Calu3 (cell line): Measurements from ENCODE around the gene ARHGEF7. TPM values are rescaled to one million over a fixed set of nuclear protein-coding genes. Genes with fewer than 3 reads are reported as not detected.

ENCODE experiments used
- BruUV-seq: library from RNA; stranded (reverse); fragments of 400-500 nt; replicated peaks from 2 replicates; lab custom pipeline; 2021; lab: Mats Ljungman, UMichigan
- CTCF ChIA-PET: fragments of 300-600 bp; sonication (Branson Sonifier 250); formaldehyde crosslinking; loops from one replicate; lab custom pipeline; 2022; ENCODE audit warnings: antibody characterized with exemption; lab: Charles Lee
- DNase-seq: peaks from one replicate; pipeline ENCODE4 v3.0.0; 2022
- H3K27ac Mint-ChIP-seq: one replicate; pipeline ENCODE4 v1.8.0; 2022; ENCODE audit warnings: mixed read lengths; ENCODE audit not compliant: unreplicated experiment
- H3K27me3 Mint-ChIP-seq: one replicate; pipeline ENCODE4 v1.8.0; 2022; ENCODE audit warnings: mixed read lengths; ENCODE audit not compliant: unreplicated experiment
- H3K36me3 Mint-ChIP-seq: one replicate; pipeline ENCODE4 v1.8.0; 2022; ENCODE audit warnings: mild to moderate bottlenecking, moderate library complexity, mixed read lengths; ENCODE audit not compliant: insufficient read depth, unreplicated experiment
- H3K4me1 Mint-ChIP-seq: one replicate; pipeline ENCODE4 v1.8.0; 2022; ENCODE audit warnings: mild to moderate bottlenecking, low read depth, mixed read lengths; ENCODE audit not compliant: unreplicated experiment
- H3K4me3 Mint-ChIP-seq: one replicate; pipeline ENCODE4 v1.8.0; 2022; ENCODE audit warnings: mild to moderate bottlenecking, low read depth, moderate library complexity, mixed read lengths; ENCODE audit not compliant: unreplicated experiment
- H3K9me3 Mint-ChIP-seq: one replicate; pipeline ENCODE4 v1.8.0; 2022; ENCODE audit warnings: low read depth, mixed read lengths; ENCODE audit not compliant: unreplicated experiment
- CTCF ChIP-seq: fragments of 200-600 bp; IDR thresholded peaks from one replicate; pipeline ENCODE4 v1.8.0; 2022; ENCODE audit warnings: antibody characterized with exemption; ENCODE audit not compliant: unreplicated experiment
- intact Hi-C: fragments of 100-400 bp; cut with micrococcal nuclease; formaldehyde crosslinking; loops from one replicate; pipeline ENCODE4 v1.10.0; 2022; ENCODE audit not compliant: unreplicated experiment
- total RNA-seq: library from RNA; stranded (reverse); gene quantifications from 2 replicates; pipeline ENCODE4 v1.2.3, GENCODE V29; 2022

Gene ARHGEF7
- total RNA-seq, 1 experiment from 2014 or later = 17.7 TPM

- Mint-ChIP-seq H3K4me3 (no peak overlapping the region), H3K9me3 (no peaks in the 10 kb centered on the region), H3K36me3 (no peaks in the 10 kb centered on the region), H3K27ac (no peak overlapping the region), H3K4me1 (no peaks in the 10 kb centered on the region), H3K27me3 (no peaks in the 10 kb centered on the region)
- BruUV-seq = no TSS peak
- TF ChIP-seq CTCF = no peak
- intact Hi-C loops = no loop called here
- CTCF ChIA-PET = interaction anchor here (0.7 kb wide), 1 partner anchor 238 kb away, joined by 11 read pairs; no protein-coding TSS in a partner anchor
- DNase-seq = no peak
These were observed 166.7 kb downstream of the ARHGEF7 start for GRCh38 chr13:111281751-111282311.

GRCh38 chr13:111282425-111282824 lies 167.3 kb downstream of the ARHGEF7 start:
- DNase-seq = no peak
- Mint-ChIP-seq H3K36me3 (no peaks in the 10 kb centered on the region), H3K27me3 (no peaks in the 10 kb centered on the region), H3K4me3 (no peak overlapping the region), H3K27ac (no peak overlapping the region), H3K9me3 (no peaks in the 10 kb centered on the region), H3K4me1 (no peaks in the 10 kb centered on the region)
- BruUV-seq = no TSS peak
- CTCF ChIA-PET = no interaction called here
- intact Hi-C loops = no loop called here
- no peak for TF ChIP-seq CTCF

GRCh38 chr13:111282997-111283396 lies 167.9 kb downstream of the ARHGEF7 start:
- Mint-ChIP-seq H3K4me3 (no peak overlapping the region), H3K9me3 (no peaks in the 10 kb centered on the region), H3K4me1 (no peaks in the 10 kb centered on the region), H3K36me3 (no peaks in the 10 kb centered on the region), H3K27ac (no peak overlapping the region), H3K27me3 (no peaks in the 10 kb centered on the region)
- intact Hi-C loops = no loop called here
- no peak for TF ChIP-seq CTCF
- no TSS peak for BruUV-seq
- CTCF ChIA-PET = no interaction called here
- no peak for DNase-seq

- Mint-ChIP-seq H3K36me3 (no peaks in the 10 kb centered on the region), H3K9me3 (no peaks in the 10 kb centered on the region), H3K27me3 (no peaks in the 10 kb centered on the region), H3K4me1 (no peaks in the 10 kb centered on the region), H3K4me3 (no peak overlapping the region), H3K27ac (no peak overlapping the region)
- CTCF ChIA-PET = no interaction called here
- intact Hi-C loops = no loop called here
- TF ChIP-seq CTCF = no peak
- no peak for DNase-seq
- BruUV-seq = no TSS peak
These were observed 168.3 kb downstream of the ARHGEF7 start for GRCh38 chr13:111283457-111283856.
